Immature natural killer cell (primary cell): ENCODE data around the gene VPS37D. TPM values are rescaled to one million over a fixed set of nuclear protein-coding genes. Genes with fewer than 3 reads are reported as not detected.
"Not testable (repeated sequence)": the region's sequence is repeated elsewhere in the genome, so short reads cannot be mapped to it uniquely, and the experiment has no call there.

Experiments
- DNase-seq, 3 donors: peaks; one replicate each; pipeline ENCODE4 v3.0.0; 2022; ENCODE audit warnings: mixed read lengths in 1 of 3
- H3K27ac Mint-ChIP-seq, 6 donors: one replicate each; pipeline ENCODE4 v1.8.0; 2020; ENCODE audit warnings: mixed read lengths in 6 of 6, mild to moderate bottlenecking in 5 of 6, inconsistent platforms in 4 of 6, moderate library complexity in 3 of 6
- H3K27me3 Mint-ChIP-seq, 3 donors: one replicate each; pipeline ENCODE4 v1.8.0; 2020 to 2021; ENCODE audit warnings: low read depth in 3 of 3, mild to moderate bottlenecking in 3 of 3, mixed read lengths in 3 of 3, moderate library complexity in 3 of 3, inconsistent platforms in 1 of 3
- H3K36me3 Mint-ChIP-seq, 3 donors: one replicate each; pipeline ENCODE4 v1.8.0; 2020; ENCODE audit warnings: mixed read lengths in 3 of 3, inconsistent platforms in 2 of 3, mild to moderate bottlenecking in 2 of 3
- H3K4me1 Mint-ChIP-seq, 2 donors: one replicate each; pipeline ENCODE4 v1.8.0; 2020; ENCODE audit warnings: inconsistent platforms in 2 of 2, mild to moderate bottlenecking in 2 of 2, mixed read lengths in 2 of 2, moderate library complexity in 1 of 2
- H3K4me3 Mint-ChIP-seq, 5 donors: one replicate each; pipeline ENCODE4 v1.8.0; 2020; ENCODE audit warnings: mild to moderate bottlenecking in 5 of 5, mixed read lengths in 5 of 5, inconsistent platforms in 3 of 5, moderate library complexity in 3 of 5
- H3K9me3 Mint-ChIP-seq, 6 donors: one replicate each; pipeline ENCODE4 v1.8.0; 2020; ENCODE audit warnings: mild to moderate bottlenecking in 6 of 6, mixed read lengths in 6 of 6, inconsistent platforms in 4 of 6, moderate library complexity in 3 of 6
- polyA plus RNA-seq, 3 donors: library from polyadenylated mRNA; unstranded; fragments of 300-500 nt; fragmentation: Illumina TruSeq; gene quantifications; one replicate each; pipeline ENCODE4 v1.2.3, GENCODE V29; 2021

The VPS37D gene
- polyA plus RNA-seq, 3 donors from 2014 or later: 0.39 TPM; not detected in 2

GRCh38 chr7:73652541-73652949 is 15.1 kb upstream of the VPS37D start:
- H3K9me3 Mint-ChIP-seq: no peaks in the 10 kb centered on the region
- H3K4me1 Mint-ChIP-seq: peaks cover 0 to 6% of the 10 kb centered on the region in 2 donors
- no peak overlapping the region for H3K4me3 Mint-ChIP-seq
- no peak overlapping the region for H3K27ac Mint-ChIP-seq
- H3K36me3 Mint-ChIP-seq: no peaks in the 10 kb centered on the region
- DNase-seq: no peak
- H3K27me3 Mint-ChIP-seq: peaks cover 9 to 34% (median 11%) of the 10 kb centered on the region in 3 donors

GRCh38 chr7:73655309-73655708 is 12.3 kb upstream of the VPS37D start:
- H3K27me3 Mint-ChIP-seq: peaks cover 4 to 29% (median 5%) of the 10 kb centered on the region in 3 donors
- not testable (repeated sequence) for H3K36me3 Mint-ChIP-seq, H3K9me3 Mint-ChIP-seq, H3K27ac Mint-ChIP-seq, H3K4me3 Mint-ChIP-seq, H3K4me1 Mint-ChIP-seq, DNase-seq

- Mint-ChIP-seq H3K27me3 (peaks cover 6 to 26% (median 11%) of the 10 kb centered on the region in 3 donors), H3K36me3 (no peaks in the 10 kb centered on the region), H3K4me1 (no peaks in the 10 kb centered on the region), H3K27ac (no peak overlapping the region), H3K4me3 (no peak overlapping the region), H3K9me3 (peaks cover 0 to 7% (median 0%) of the 10 kb centered on the region in 6 donors)
- DNase-seq: no peak
Observed at GRCh38 chr7:73659983-73660382, 7.6 kb upstream of the VPS37D start.

GRCh38 chr7:73660594-73660993 is 7.0 kb upstream of the VPS37D start:
- not testable (repeated sequence) for H3K4me3 Mint-ChIP-seq, H3K36me3 Mint-ChIP-seq, DNase-seq, H3K27ac Mint-ChIP-seq, H3K9me3 Mint-ChIP-seq, H3K4me1 Mint-ChIP-seq
- H3K27me3 Mint-ChIP-seq: peaks cover 7 to 26% (median 14%) of the 10 kb centered on the region in 3 donors

- Mint-ChIP-seq H3K36me3 (no peaks in the 10 kb centered on the region), H3K27ac (no peak overlapping the region), H3K27me3 (peaks cover 15 to 34% (median 19%) of the 10 kb centered on the region in 3 donors), H3K9me3 (peaks cover 0 to 9% (median under 1%) of the 10 kb centered on the region in 6 donors), H3K4me3 (no peak overlapping the region), H3K4me1 (peaks cover 0 to 5% of the 10 kb centered on the region in 2 donors)
- no peak for DNase-seq
Observed at GRCh38 chr7:73663033-73663432, 4.6 kb upstream of the VPS37D start.

- Mint-ChIP-seq H3K27me3 (peaks cover 11 to 29% (median 22%) of the 10 kb centered on the region in 3 donors), H3K27ac (peak overlapping the region in 1 of 6 donors; percentile 11), H3K9me3 (peaks cover 0 to 2% (median under 1%) of the 10 kb centered on the region in 6 donors), H3K36me3 (no peaks in the 10 kb centered on the region), H3K4me1 (peaks cover 6 to 11% of the 10 kb centered on the region in 2 donors), H3K4me3 (peak overlapping the region; percentile 65 to 83 (median 68))
- no peak for DNase-seq
Observed at GRCh38 chr7:73668103-73668885, 663 bp downstream of the VPS37D start.

GRCh38 chr7:73668886-73669230 is 1.2 kb downstream of the VPS37D start:
- Mint-ChIP-seq H3K4me3 (peak overlapping the region; percentile 65 to 83 (median 68)), H3K27me3 (peaks cover 10 to 28% (median 21%) of the 10 kb centered on the region in 3 donors), H3K27ac (no peak overlapping the region), H3K36me3 (no peaks in the 10 kb centered on the region), H3K4me1 (peaks cover 6 to 11% of the 10 kb centered on the region in 2 donors), H3K9me3 (peaks cover 0 to 2% (median 0%) of the 10 kb centered on the region in 6 donors)
- no peak for DNase-seq

- peaks cover 10 to 24% (median 21%) of the 10 kb centered on the region in 3 donors for H3K27me3 Mint-ChIP-seq
- no peaks in the 10 kb centered on the region for H3K36me3 Mint-ChIP-seq
- DNase-seq: no peak
- peaks cover 0 to 2% (median 0%) of the 10 kb centered on the region in 6 donors for H3K9me3 Mint-ChIP-seq
- H3K4me3 Mint-ChIP-seq: no peak overlapping the region
- peaks cover 6 to 11% of the 10 kb centered on the region in 2 donors for H3K4me1 Mint-ChIP-seq
- H3K27ac Mint-ChIP-seq: no peak overlapping the region
Observed at GRCh38 chr7:73669288-73669701, 1.7 kb downstream of the VPS37D start.

GRCh38 chr7:73669858-73670385 is 2.3 kb downstream of the VPS37D start:
- no peaks in the 10 kb centered on the region for H3K36me3 Mint-ChIP-seq
- H3K4me3 Mint-ChIP-seq: peak overlapping the region in 3 of 5 donors; percentile 13 to 54 (median 15)
- H3K27ac Mint-ChIP-seq: no peak overlapping the region

GRCh38 chr7:73671322-73671661 is 3.7 kb downstream of the VPS37D start:
- no peak for DNase-seq
- Mint-ChIP-seq H3K27me3 (peaks cover 5 to 19% (median 16%) of the 10 kb centered on the region in 3 donors), H3K4me3 (no peak overlapping the region), H3K4me1 (peaks cover 6 to 10% of the 10 kb centered on the region in 2 donors), H3K27ac (no peak overlapping the region), H3K9me3 (no peaks in the 10 kb centered on the region), H3K36me3 (no peaks in the 10 kb centered on the region)

More at GRCh38 chr7:73669858-73670385, 2.3 kb downstream of the VPS37D start:
- Mint-ChIP-seq H3K4me1 (peaks cover 6 to 11% of the 10 kb centered on the region in 2 donors), H3K27me3 (peaks cover 10 to 21% (median 20%) of the 10 kb centered on the region in 3 donors), H3K9me3 (peaks cover 0 to 2% (median 0%) of the 10 kb centered on the region in 6 donors)
- no peak for DNase-seq

- Mint-ChIP-seq H3K36me3 (no peaks in the 10 kb centered on the region), H3K27me3 (peaks cover 5 to 16% (median 15%) of the 10 kb centered on the region in 3 donors), H3K4me3 (no peak overlapping the region), H3K9me3 (no peaks in the 10 kb centered on the region), H3K27ac (no peak overlapping the region), H3K4me1 (peaks cover 6 to 10% of the 10 kb centered on the region in 2 donors)
- DNase-seq: no peak
Observed at GRCh38 chr7:73671857-73672445, 4.3 kb downstream of the VPS37D start.

GRCh38 chr7:73674468-73675124 is 7.0 kb downstream of the VPS37D start:
- Mint-ChIP-seq H3K27me3 (peaks cover 3 to 4% (median 4%) of the 10 kb centered on the region in 3 donors), H3K4me1 (no peaks in the 10 kb centered on the region), H3K9me3 (no peaks in the 10 kb centered on the region), H3K4me3 (no peak overlapping the region), H3K36me3 (peaks cover 0 to 7% (median 0%) of the 10 kb centered on the region in 3 donors), H3K27ac (no peak overlapping the region)
- DNase-seq: no peak

GRCh38 chr7:73676062-73676461 is 8.4 kb downstream of the VPS37D start:
- not testable (repeated sequence) for H3K36me3 Mint-ChIP-seq, DNase-seq, H3K27ac Mint-ChIP-seq, H3K9me3 Mint-ChIP-seq, H3K4me3 Mint-ChIP-seq, H3K27me3 Mint-ChIP-seq
- peaks cover 4 to 11% of the 10 kb centered on the region in 2 donors for H3K4me1 Mint-ChIP-seq

GRCh38 chr7:73678862-73679261 is 11.2 kb downstream of the VPS37D start:
- no peak for DNase-seq
- Mint-ChIP-seq H3K36me3 (peaks cover 0 to 7% (median 4%) of the 10 kb centered on the region in 3 donors), H3K4me3 (no peak overlapping the region), H3K27me3 (peaks cover 7 to 8% (median 7%) of the 10 kb centered on the region in 3 donors), H3K27ac (no peak overlapping the region), H3K4me1 (peaks cover 24 to 27% of the 10 kb centered on the region in 2 donors), H3K9me3 (no peaks in the 10 kb centered on the region)
